A549 (cell line): ENCODE data around the gene NDC80. TPM values are rescaled to one million over a fixed set of nuclear protein-coding genes. Genes with fewer than 3 reads are reported as not detected.

ENCODE experiments used
- ATAC-seq, 2 experiments: fragments of 200-7000 bp in 1 of 2; fragments of >200 bp in 1 of 2; cut with Nextera tagmentation in 1 of 2; cut with Tn5 transposase in 1 of 2; 3 replicates each; pipeline versions ENCODE4 v1.8.0 to v1.9.1; 2018 to 2020; ENCODE audit warnings: mild to moderate bottlenecking in 1 of 2, moderate library complexity in 1 of 2
- CTCF ChIA-PET: fragments of 300-600 bp; sonication (Branson Sonifier 250); formaldehyde crosslinking; extraction: SDS; loops from one replicate; lab custom pipeline; 2021; ENCODE audit warnings: antibody characterized with exemption, inconsistent platforms; lab: Yijun Ruan, JAX
- POLR2A ChIA-PET: fragments of 350-600 bp; formaldehyde crosslinking; extraction: SDS; loops from one replicate; lab custom pipeline; 2021; ENCODE audit warnings: antibody characterized with exemption, inconsistent platforms; lab: Yijun Ruan, JAX
- DNase-seq, 2 experiments: peaks; one replicate each; pipeline versions ENCODE4 v3.0.0 to v3.0.0-alpha.2; 2011 to 2016; ENCODE audit warnings: low read depth in 1 of 2, low spot score in 1 of 2
- FAIRE-seq: peaks from 2 replicates; lab custom pipeline; 2011; peaks lifted over from hg19 to GRCh38; lab: Jason Lieb, UNC
- H3K27ac ChIP-seq, 2 experiments: fragments of >200 bp; sonication (Bioruptor Twin); formaldehyde crosslinking; 3 replicates each; pipeline ENCODE4 v1.5.1; 2016 to 2017
- H3K4me1 ChIP-seq: fragments of >200 bp; sonication (Bioruptor Twin); formaldehyde crosslinking; 3 replicates; pipeline ENCODE4 v1.6.1; 2016
- H3K4me2 ChIP-seq: fragments of >200 bp; sonication (Bioruptor Twin); formaldehyde crosslinking; 3 replicates; pipeline ENCODE4 v1.6.1; 2016
- H3K4me3 ChIP-seq: fragments of >200 bp; sonication (Bioruptor Twin); formaldehyde crosslinking; 3 replicates; pipeline ENCODE4 v1.5.1; 2016
- H3K9me3 ChIP-seq: fragments of >200 bp; sonication (Bioruptor Twin); formaldehyde crosslinking; 3 replicates; pipeline ENCODE4 v1.6.1; 2016
- BHLHE40 ChIP-seq: IDR thresholded peaks from 2 replicates; pipeline ENCODE4 v1.6.1; 2012; ENCODE audit warnings: low read depth, low read length, inconsistent platforms
- CBX2 ChIP-seq: fragments of 200-600 bp; sonication (generic); IDR thresholded peaks from 2 replicates; pipeline ENCODE4 v1.6.1; 2016; ENCODE audit warnings: low read depth, mild to moderate bottlenecking, borderline replicate concordance
- CBX8 ChIP-seq: fragments of 200-600 bp; sonication (generic); IDR thresholded peaks from 2 replicates; pipeline ENCODE4 v1.6.1; 2016
- CEBPB ChIP-seq, 2 experiments: fragments of >200 bp in 1 of 2; sonication (Bioruptor Twin) in 1 of 2; formaldehyde crosslinking in 1 of 2; IDR thresholded peaks; 2 replicates each; pipeline ENCODE4 v1.6.1; 2012 to 2016
- EHF ChIP-seq: fragments of 250-450 bp; sonication (Bioruptor Pico); IDR thresholded peaks from 2 replicates; pipeline ENCODE4 v1.5.0; 2020; ENCODE audit warnings: mild to moderate bottlenecking
- EHMT2 ChIP-seq: fragments of 200-600 bp; sonication (generic); IDR thresholded peaks from 2 replicates; pipeline ENCODE4 v1.6.1; 2016; ENCODE audit warnings: antibody characterized with exemption, low read depth, mild to moderate bottlenecking, moderate library complexity
- EP300 ChIP-seq, 2 experiments: fragments of >200 bp; sonication (Bioruptor Twin); formaldehyde crosslinking; IDR thresholded peaks; 2 replicates in 1 of 2; 3 replicates in 1 of 2; pipeline ENCODE4 v1.6.1; 2016 to 2017
- ESRRA ChIP-seq: fragments of 150-350 bp; IDR thresholded peaks from 2 replicates; pipeline ENCODE4 v1.6.1; 2014; ENCODE audit warnings: mild to moderate bottlenecking, low read length, borderline replicate concordance
- FOSB ChIP-seq: fragments of 250-450 bp; sonication (Bioruptor Pico); IDR thresholded peaks from 2 replicates; pipeline ENCODE4 v1.5.0; 2020; ENCODE audit warnings: mild to moderate bottlenecking, moderate library complexity
- GATA3 ChIP-seq: IDR thresholded peaks from 2 replicates; pipeline ENCODE4 v1.6.1; 2012; ENCODE audit warnings: borderline replicate concordance
- HDAC2 ChIP-seq: fragments of 200-600 bp; sonication (generic); IDR thresholded peaks from 2 replicates; pipeline ENCODE4 v1.6.1; 2016
- HOXB13 ChIP-seq: fragments of 250-450 bp; sonication (Bioruptor Pico); IDR thresholded peaks from 2 replicates; pipeline ENCODE4 v1.5.0; 2020; ENCODE audit warnings: low read depth, mild to moderate bottlenecking, moderate library complexity
- HOXB5 ChIP-seq: fragments of 250-450 bp; sonication (Bioruptor Pico); IDR thresholded peaks from 2 replicates; pipeline ENCODE4 v1.5.0; 2020; ENCODE audit warnings: mild to moderate bottlenecking, moderate library complexity
- KDM1A ChIP-seq: fragments of 200-600 bp; sonication (generic); IDR thresholded peaks from 2 replicates; pipeline ENCODE4 v1.6.1; 2016; ENCODE audit warnings: low read depth, mild to moderate bottlenecking
- KDM5A ChIP-seq: fragments of 200-600 bp; sonication (generic); IDR thresholded peaks from 2 replicates; pipeline ENCODE4 v1.6.1; 2016; ENCODE audit warnings: antibody characterized with exemption, mild to moderate bottlenecking
- MAFK ChIP-seq: fragments of 450-650 bp; IDR thresholded peaks from 2 replicates; pipeline ENCODE4 v1.6.1; 2014; ENCODE audit not compliant: partially characterized antibody
- MYC ChIP-seq: IDR thresholded peaks from 2 replicates; pipeline ENCODE4 v1.6.1; 2012; ENCODE audit warnings: mild to moderate bottlenecking, inconsistent platforms, low read length, improper control_type of control experiment, borderline replicate concordance
- NPAS2 ChIP-seq: fragments of 250-450 bp; sonication (Bioruptor Pico); IDR thresholded peaks from 2 replicates; pipeline ENCODE4 v1.8.0; 2022; ENCODE audit warnings: mild to moderate bottlenecking, moderate library complexity, borderline replicate concordance
- NR3C1 ChIP-seq: fragments of >200 bp; sonication (Bioruptor Twin); formaldehyde crosslinking; IDR thresholded peaks from 3 replicates; pipeline ENCODE4 v1.6.1; 2017
- PHF8 ChIP-seq: fragments of 200-600 bp; sonication (generic); IDR thresholded peaks from 2 replicates; pipeline ENCODE4 v1.6.1; 2016; ENCODE audit warnings: low read depth, mild to moderate bottlenecking, antibody characterized with exemption, moderate library complexity, borderline replicate concordance
- POLR2A ChIP-seq: IDR thresholded peaks from 2 replicates; pipeline ENCODE4 v1.6.1; 2012; ENCODE audit warnings: mild to moderate bottlenecking, low read length
- RAD21 ChIP-seq, 2 experiments: fragments of >200 bp in 1 of 2; sonication (Bioruptor Twin) in 1 of 2; formaldehyde crosslinking in 1 of 2; IDR thresholded peaks in 1 of 2; conservative IDR thresholded peaks in 1 of 2; 2 replicates in 1 of 2; 3 replicates in 1 of 2; pipeline ENCODE4 v1.6.1; 2012 to 2018; ENCODE audit warnings: inconsistent platforms in 1 of 2
- RARB ChIP-seq: fragments of 250-450 bp; sonication (Bioruptor Pico); IDR thresholded peaks from 2 replicates; pipeline ENCODE4 v1.8.0; 2021; ENCODE audit warnings: mild to moderate bottlenecking, moderate library complexity
- SMC3 ChIP-seq: fragments of >200 bp; sonication (Bioruptor Twin); formaldehyde crosslinking; IDR thresholded peaks from 3 replicates; pipeline ENCODE4 v1.6.1; 2018; ENCODE audit warnings: inconsistent platforms
- TFCP2L1 ChIP-seq: fragments of 250-450 bp; sonication (Bioruptor Pico); IDR thresholded peaks from 2 replicates; pipeline ENCODE4 v1.5.0; 2021; ENCODE audit warnings: mild to moderate bottlenecking
- TP53 ChIP-seq: fragments of 250-450 bp; sonication (Bioruptor Pico); IDR thresholded peaks from 2 replicates; pipeline ENCODE4 v1.5.0; 2021; ENCODE audit warnings: mild to moderate bottlenecking, moderate library complexity
- ZFP36 ChIP-seq: fragments of 450-650 bp; IDR thresholded peaks from 2 replicates; pipeline ENCODE4 v1.6.1; 2014; ENCODE audit warnings: borderline replicate concordance; ENCODE audit not compliant: partially characterized antibody
- ZSCAN20 ChIP-seq: fragments of 250-450 bp; sonication (Bioruptor Pico); IDR thresholded peaks from 2 replicates; pipeline ENCODE4 v1.8.0; 2022; ENCODE audit warnings: mild to moderate bottlenecking, moderate library complexity
- WGBS: methylation state at CpG from one replicate; pipeline ENCODE4 v1.1.6; 2017; ENCODE audit errors: missing lambda C conversion rate; 5-methylcytosine and 5-hydroxymethylcytosine counted together
- polyA minus RNA-seq: library from RNA; depleted of rRNA, polyadenylated mRNA; stranded (reverse); fragments of >200 nt; gene quantifications from 2 replicates; pipeline ENCODE4 v1.2.3, GENCODE V29; 2011; rRNA and poly(A)+ RNA removed
- polyA plus RNA-seq, 4 experiments: library from polyadenylated mRNA; depleted of rRNA in 3 of 4; stranded (reverse); fragments of >200 nt; fragmentation: RNase III in 1 of 4; extraction: RNeasy Plus Mini Kit Qiagen cat#74134 plus additional on column Dnase treatment in 1 of 4; gene quantifications; 2 replicates in 3 of 4; 3 replicates in 1 of 4; pipeline ENCODE4 v1.2.3, GENCODE V29; 2011 to 2017
- TF ChIP-seq, protein P1 (sequence below): fragments of 150-350 bp; IDR thresholded peaks from 2 replicates; pipeline ENCODE4 v1.6.1; 2014; ENCODE audit warnings: low read depth, mild to moderate bottlenecking, low read length
- TF ChIP-seq, protein P2 (sequence below): fragments of 250-450 bp; sonication (Bioruptor Pico); IDR thresholded peaks from 2 replicates; pipeline ENCODE4 v1.5.0; 2020; ENCODE audit warnings: low read depth, mild to moderate bottlenecking, moderate library complexity
- TF ChIP-seq, protein P3 (sequence below): IDR thresholded peaks from 2 replicates; pipeline ENCODE4 v1.6.1; 2012
- TF ChIP-seq, protein P4 (sequence below): IDR thresholded peaks from 2 replicates; pipeline ENCODE4 v1.6.1; 2012; ENCODE audit warnings: low read depth, borderline replicate concordance
- TF ChIP-seq, protein P5 (sequence below): fragments of >200 bp; sonication (Bioruptor Twin); formaldehyde crosslinking; IDR thresholded peaks from 3 replicates; pipeline ENCODE4 v1.5.1; 2016

NDC80 gene
- 13.6 and 20.2 TPM in 2 replicates for polyA plus RNA-seq (2011; rRNA removed)
- 7.0 and 7.4 TPM in 2 replicates for polyA plus RNA-seq (2012; cell fraction: cytosol; rRNA removed)
- 4.8 and 21.9 TPM in 2 replicates for polyA plus RNA-seq (2012; cell fraction: nucleus; rRNA removed)
- polyA plus RNA-seq (2017; fragmentation: RNase III; extraction: RNeasy Plus Mini Kit Qiagen cat#74134 plus additional on column Dnase treatment): 11.1 to 13.0 TPM (median 11.7 TPM) in 3 replicates
- polyA minus RNA-seq: 9.9 and 10.7 TPM in 2 replicates

DNA sequence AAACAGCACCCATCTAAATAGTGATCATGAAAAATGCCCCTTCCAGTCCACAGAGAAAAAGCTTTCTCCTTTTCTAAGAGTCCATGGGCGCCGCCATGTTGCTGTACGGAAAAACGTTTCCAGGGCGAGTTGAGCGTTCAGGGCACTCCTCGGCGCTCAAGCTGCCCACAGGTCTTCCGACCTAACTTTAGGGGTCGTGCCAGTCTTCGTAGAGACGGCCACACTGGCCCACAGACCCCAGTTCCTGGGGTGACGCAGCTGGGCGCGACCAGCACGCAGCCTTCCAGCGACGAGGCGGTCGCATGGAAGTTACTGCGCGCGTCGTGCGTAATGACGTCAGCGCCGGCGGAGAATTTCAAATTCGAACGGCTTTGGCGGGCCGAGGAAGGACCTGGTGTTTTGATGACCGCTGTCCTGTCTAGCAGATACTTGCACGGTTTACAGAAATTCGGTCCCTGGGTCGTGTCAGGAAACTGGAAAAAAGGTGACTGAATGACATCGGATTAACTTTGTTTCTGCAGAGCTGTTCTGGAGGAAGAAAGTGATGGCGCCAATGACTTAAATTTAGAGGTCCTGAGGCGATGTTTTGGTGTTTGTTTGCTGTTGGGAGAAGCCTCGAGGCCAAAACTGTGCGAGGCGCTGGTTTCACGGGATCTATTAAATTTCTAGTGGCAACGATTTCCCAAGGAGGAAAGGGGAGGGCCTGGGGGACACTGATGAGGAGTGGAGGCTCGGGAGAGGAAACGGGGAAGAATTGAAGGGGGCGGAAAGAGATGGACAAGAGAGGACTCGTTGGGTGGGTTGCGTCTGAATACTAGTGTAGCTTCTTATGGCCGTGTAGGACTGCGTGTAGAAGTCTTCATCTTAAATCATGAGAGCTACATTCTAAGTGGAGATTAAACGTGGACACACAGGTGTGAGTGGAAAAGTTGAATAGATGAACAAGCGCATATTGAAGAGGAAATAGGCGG lies at the start of gene NDC80, which contains the start of gene METTL4:
Gene NDC80, plus strand, starts transcription at position 358 of the 971 bp plus-strand sequence. CDS start 1,429 bp downstream, outside the sequence.
Gene METTL4, minus strand, starts transcription at position 306 of the 971 bp plus-strand sequence. CDS start 4,289 bp downstream, outside the sequence.
- no peaks in the 10 kb centered on the region for H3K9me3 ChIP-seq
- ChIA-PET CTCF (interaction anchor here (0.6 to 1.2 kb wide), 2 partner anchors 84 to 996 kb away, joined by 3 read pairs; partner anchors contain the start of gene SMCHD1), POLR2A (interaction anchor here (1.1 kb wide), 1 partner anchor 84 kb away, joined by 4 read pairs; no protein-coding TSS in a partner anchor)
- WGBS: 2% methylated on average over 26 of the region's 55 CpGs
- peak; percentile 89 to 91 for ATAC-seq
- H3K4me2 ChIP-seq: peak within 1 kb of the TSS; percentile 93
- FAIRE-seq: no peak
- peak within 1 kb of the TSS; percentile 94 to 96 for H3K27ac ChIP-seq
- peak; percentile 38 to 90 for DNase-seq
- H3K4me3 ChIP-seq: peak within 1 kb of the TSS; percentile 85
- H3K4me1 ChIP-seq: peaks cover 19% of the 10 kb centered on the region
- TF ChIP-seq EHMT2 (no peak), EP300 (IDR thresholded peaks at IDR 0.05) (no peak), KDM1A (no peak), HOXB13 (CRISPR knock-in tag) (no peak), NR3C1 (no peak), NPAS2 (CRISPR knock-in tag) (no peak), ESRRA (no peak), CEBPB (IDR thresholded peaks at IDR 0.05) (no peak), SMC3 (no peak), KDM5A (no peak), CBX2 (no peak), HOXB5 (CRISPR knock-in tag) (no peak), BHLHE40 (no peak), MAFK (no peak), POLR2A (peak; percentile 46), TP53 (CRISPR knock-in tag) (no peak), RAD21 (conservative IDR thresholded peaks at IDR 0.05 in 1 of 2, IDR thresholded peaks at IDR 0.05 in 1 of 2) (no peak), FOSB (no peak), EHF (CRISPR knock-in tag) (no peak), ZSCAN20 (CRISPR knock-in tag) (no peak), HDAC2 (no peak), CBX8 (no peak), MYC (peak; percentile 54; the same call in 1 of the 2 replicates), TFCP2L1 (CRISPR knock-in tag) (no peak), RARB (CRISPR knock-in tag) (no peak), PHF8 (peak; percentile 48; the same call in 1 of the 2 replicates), ZFP36 (no peak), GATA3 (no peak)
- TF ChIP-seq, protein P1, sequence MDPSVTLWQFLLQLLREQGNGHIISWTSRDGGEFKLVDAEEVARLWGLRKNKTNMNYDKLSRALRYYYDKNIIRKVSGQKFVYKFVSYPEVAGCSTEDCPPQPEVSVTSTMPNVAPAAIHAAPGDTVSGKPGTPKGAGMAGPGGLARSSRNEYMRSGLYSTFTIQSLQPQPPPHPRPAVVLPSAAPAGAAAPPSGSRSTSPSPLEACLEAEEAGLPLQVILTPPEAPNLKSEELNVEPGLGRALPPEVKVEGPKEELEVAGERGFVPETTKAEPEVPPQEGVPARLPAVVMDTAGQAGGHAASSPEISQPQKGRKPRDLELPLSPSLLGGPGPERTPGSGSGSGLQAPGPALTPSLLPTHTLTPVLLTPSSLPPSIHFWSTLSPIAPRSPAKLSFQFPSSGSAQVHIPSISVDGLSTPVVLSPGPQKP: no peak
- TF ChIP-seq, protein P2, sequence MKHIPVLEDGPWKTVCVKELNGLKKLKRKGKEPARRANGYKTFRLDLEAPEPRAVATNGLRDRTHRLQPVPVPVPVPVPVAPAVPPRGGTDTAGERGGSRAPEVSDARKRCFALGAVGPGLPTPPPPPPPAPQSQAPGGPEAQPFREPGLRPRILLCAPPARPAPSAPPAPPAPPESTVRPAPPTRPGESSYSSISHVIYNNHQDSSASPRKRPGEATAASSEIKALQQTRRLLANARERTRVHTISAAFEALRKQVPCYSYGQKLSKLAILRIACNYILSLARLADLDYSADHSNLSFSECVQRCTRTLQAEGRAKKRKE: no peak
- TF ChIP-seq, protein P3, sequence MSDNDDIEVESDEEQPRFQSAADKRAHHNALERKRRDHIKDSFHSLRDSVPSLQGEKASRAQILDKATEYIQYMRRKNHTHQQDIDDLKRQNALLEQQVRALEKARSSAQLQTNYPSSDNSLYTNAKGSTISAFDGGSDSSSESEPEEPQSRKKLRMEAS: peak; percentile 78
- TF ChIP-seq, protein P4, sequence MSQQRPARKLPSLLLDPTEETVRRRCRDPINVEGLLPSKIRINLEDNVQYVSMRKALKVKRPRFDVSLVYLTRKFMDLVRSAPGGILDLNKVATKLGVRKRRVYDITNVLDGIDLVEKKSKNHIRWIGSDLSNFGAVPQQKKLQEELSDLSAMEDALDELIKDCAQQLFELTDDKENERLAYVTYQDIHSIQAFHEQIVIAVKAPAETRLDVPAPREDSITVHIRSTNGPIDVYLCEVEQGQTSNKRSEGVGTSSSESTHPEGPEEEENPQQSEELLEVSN: peak; percentile 60; the same call in 1 of the 2 replicates
- TF ChIP-seq, protein P5, sequence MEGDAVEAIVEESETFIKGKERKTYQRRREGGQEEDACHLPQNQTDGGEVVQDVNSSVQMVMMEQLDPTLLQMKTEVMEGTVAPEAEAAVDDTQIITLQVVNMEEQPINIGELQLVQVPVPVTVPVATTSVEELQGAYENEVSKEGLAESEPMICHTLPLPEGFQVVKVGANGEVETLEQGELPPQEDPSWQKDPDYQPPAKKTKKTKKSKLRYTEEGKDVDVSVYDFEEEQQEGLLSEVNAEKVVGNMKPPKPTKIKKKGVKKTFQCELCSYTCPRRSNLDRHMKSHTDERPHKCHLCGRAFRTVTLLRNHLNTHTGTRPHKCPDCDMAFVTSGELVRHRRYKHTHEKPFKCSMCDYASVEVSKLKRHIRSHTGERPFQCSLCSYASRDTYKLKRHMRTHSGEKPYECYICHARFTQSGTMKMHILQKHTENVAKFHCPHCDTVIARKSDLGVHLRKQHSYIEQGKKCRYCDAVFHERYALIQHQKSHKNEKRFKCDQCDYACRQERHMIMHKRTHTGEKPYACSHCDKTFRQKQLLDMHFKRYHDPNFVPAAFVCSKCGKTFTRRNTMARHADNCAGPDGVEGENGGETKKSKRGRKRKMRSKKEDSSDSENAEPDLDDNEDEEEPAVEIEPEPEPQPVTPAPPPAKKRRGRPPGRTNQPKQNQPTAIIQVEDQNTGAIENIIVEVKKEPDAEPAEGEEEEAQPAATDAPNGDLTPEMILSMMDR: no peak
